Neural cell (in vitro differentiated cells): Measurements from ENCODE around the gene RCN2. TPM values are rescaled to one million over a fixed set of nuclear protein-coding genes. Genes with fewer than 3 reads are reported as not detected.

Experiments used
- H2AFZ ChIP-seq: fragments of 200-600, 300-800 bp; sonication (generic), shearing (Covaris generic); 2 replicates; pipeline ENCODE4 v1.6.0; 2014; ENCODE audit warnings: low read depth, mild to moderate bottlenecking, antibody characterized with exemption, low read length, moderate library complexity
- H3F3A ChIP-seq: fragments of 200-600 bp; shearing (Covaris generic); 2 replicates; pipeline ENCODE4 v1.6.1; 2016; ENCODE audit warnings: mild to moderate bottlenecking, moderate library complexity, mixed read lengths, antibody characterized with exemption, low read length; ENCODE audit not compliant: insufficient read depth, poor library complexity, severe bottlenecking
- H3K27ac ChIP-seq: fragments of 200-600, 300-800 bp; sonication (generic), shearing (Covaris generic); 2 replicates; pipeline ENCODE4 v1.5.1; 2014; ENCODE audit warnings: mild to moderate bottlenecking, low read length, moderate library complexity
- H3K27me3 ChIP-seq: fragments of 300-800, 200-600 bp; sonication (generic), shearing (Covaris generic); 2 replicates; pipeline ENCODE4 v1.6.0; 2014; ENCODE audit warnings: mild to moderate bottlenecking, low read depth, low read length, moderate library complexity; ENCODE audit not compliant: insufficient read depth
- H3K36me3 ChIP-seq: fragments of 300-800, 200-600 bp; sonication (generic), shearing (Covaris generic); 2 replicates; pipeline ENCODE4 v1.5.1; 2014; ENCODE audit warnings: mild to moderate bottlenecking, antibody characterized with exemption, low read length, moderate library complexity; ENCODE audit not compliant: insufficient read depth
- H3K4me2 ChIP-seq: fragments of 300-800, 200-600 bp; sonication (generic), shearing (Covaris generic); 2 replicates; pipeline ENCODE4 v1.6.0; 2014; ENCODE audit warnings: mild to moderate bottlenecking, low read length
- H3K4me3 ChIP-seq: fragments of 300-800, 200-600 bp; sonication (generic), shearing (Covaris generic); 2 replicates; pipeline ENCODE4 v1.5.1; 2014; ENCODE audit warnings: mild to moderate bottlenecking, low read length, moderate library complexity
- H3K79me2 ChIP-seq: fragments of 200-600 bp; shearing (Covaris generic); replicated peaks from 2 replicates; pipeline ENCODE4 v1.6.0; 2014; ENCODE audit warnings: mild to moderate bottlenecking, low read length, moderate library complexity; ENCODE audit not compliant: insufficient read depth
- H3K9ac ChIP-seq: fragments of 300-800, 200-600 bp; sonication (generic), shearing (Covaris generic); 2 replicates; pipeline ENCODE4 v1.6.1; 2016; ENCODE audit warnings: mild to moderate bottlenecking, low read length, mixed read lengths
- H3K9me2 ChIP-seq: fragments of 200-600 bp; shearing (Covaris generic); 2 replicates; pipeline ENCODE4 v1.6.1; 2016; ENCODE audit warnings: mild to moderate bottlenecking, low read length, mixed read lengths; ENCODE audit not compliant: insufficient read depth
- H3K9me3 ChIP-seq: fragments of 200-600, 300-800 bp; sonication (generic), shearing (Covaris generic); 2 replicates; pipeline ENCODE4 v1.6.1; 2016; ENCODE audit warnings: mild to moderate bottlenecking, mixed run types, low read length, moderate library complexity, mixed read lengths
- H4K20me1 ChIP-seq: fragments of 200-600 bp; shearing (Covaris generic); 2 replicates; pipeline ENCODE4 v1.6.1; 2016; ENCODE audit warnings: mild to moderate bottlenecking, mixed run types; ENCODE audit not compliant: insufficient read depth
- CTCF ChIP-seq: fragments of 450-650 bp; IDR thresholded peaks from 2 replicates; pipeline ENCODE4 v1.5.1; 2014; ENCODE audit warnings: antibody characterized with exemption, mild to moderate bottlenecking, moderate library complexity; ENCODE audit not compliant: poor library complexity, severe bottlenecking
- EP300 ChIP-seq: fragments of 450-650 bp; conservative IDR thresholded peaks from 2 replicates; pipeline ENCODE4 v1.6.1; 2014; ENCODE audit warnings: antibody characterized with exemption, mild to moderate bottlenecking, moderate library complexity; ENCODE audit not compliant: poor library complexity, severe bottlenecking
- EZH2 ChIP-seq: fragments of 200-600, 300-800 bp; shearing (Covaris generic), sonication (generic); IDR thresholded peaks from 2 replicates; pipeline ENCODE4 v1.6.1; 2014; ENCODE audit warnings: antibody characterized with exemption, low read length, borderline replicate concordance, mild to moderate bottlenecking; ENCODE audit not compliant: insufficient read depth, poor library complexity, severe bottlenecking
- MXI1 ChIP-seq: fragments of 450-650 bp; conservative IDR thresholded peaks from 2 replicates; pipeline ENCODE4 v1.6.1; 2014; ENCODE audit warnings: antibody characterized with exemption, mild to moderate bottlenecking; ENCODE audit not compliant: poor library complexity, severe bottlenecking
- POLR2AphosphoS5 ChIP-seq: IDR thresholded peaks from 2 replicates; pipeline ENCODE4 v1.6.1; 2012
- RAD21 ChIP-seq: fragments of 450-650 bp; conservative IDR thresholded peaks from 2 replicates; pipeline ENCODE4 v1.6.1; 2014; ENCODE audit warnings: antibody characterized with exemption, mild to moderate bottlenecking, moderate library complexity
- REST ChIP-seq: IDR thresholded peaks from 2 replicates; pipeline ENCODE4 v1.6.1; 2012; ENCODE audit warnings: borderline replicate concordance
- SMC3 ChIP-seq: fragments of 450-650 bp; conservative IDR thresholded peaks from 2 replicates; pipeline ENCODE4 v1.6.1; 2014; ENCODE audit warnings: antibody characterized with exemption, mild to moderate bottlenecking, moderate library complexity; ENCODE audit not compliant: poor library complexity
- TAF1 ChIP-seq: IDR thresholded peaks from 2 replicates; pipeline ENCODE4 v1.6.1; 2012; ENCODE audit warnings: low read depth
- polyA plus RNA-seq: library from polyadenylated mRNA; depleted of rRNA; stranded (reverse); fragments of >200 nt; gene quantifications from 2 replicates; pipeline ENCODE4 v1.2.3, GENCODE V29; 2014

RCN2 gene
- polyA plus RNA-seq, 1 donor from 2014 or later, result 400 TPM

GRCh38 chr15:76991048-76991447 is 59.5 kb downstream of the RCN2 start:
- Histone ChIP-seq H4K20me1 (no peaks in the 10 kb centered on the region), H3K27me3 (no peaks in the 10 kb centered on the region), H3F3A (no peaks in the 10 kb centered on the region), H3K36me3 (no peaks in the 10 kb centered on the region), H3K9me3 (no peaks in the 10 kb centered on the region), H3K27ac (no peak overlapping the region), H2AFZ (no peak overlapping the region), H3K4me3 (no peak overlapping the region), H3K79me2 (no peaks in the 10 kb centered on the region), H3K9me2 (no peaks in the 10 kb centered on the region), H3K9ac (no peak overlapping the region), H3K4me2 (no peak overlapping the region)
- TF ChIP-seq EP300, result no peak
- no peak for TF ChIP-seq RAD21
- TF ChIP-seq CTCF, result no peak
- no peak for TF ChIP-seq MXI1
- no peak for TF ChIP-seq POLR2AphosphoS5
- no peak for TF ChIP-seq TAF1
- no peak for TF ChIP-seq EZH2
- no peak for TF ChIP-seq SMC3
- TF ChIP-seq REST, result no peak

- Histone ChIP-seq H3K9me3 (no peaks in the 10 kb centered on the region), H4K20me1 (no peaks in the 10 kb centered on the region), H3K9ac (no peak overlapping the region), H3K9me2 (no peaks in the 10 kb centered on the region), H3K36me3 (no peaks in the 10 kb centered on the region), H3K27ac (no peak overlapping the region), H3K4me3 (no peak overlapping the region), H3K79me2 (no peaks in the 10 kb centered on the region), H3K4me2 (no peak overlapping the region), H3K27me3 (no peaks in the 10 kb centered on the region), H2AFZ (no peak overlapping the region), H3F3A (no peaks in the 10 kb centered on the region)
- no peak for TF ChIP-seq RAD21
- TF ChIP-seq EZH2, result no peak
These were observed 60.4 kb downstream of the RCN2 start for GRCh38 chr15:76991741-76992645.
